Mucosa of rectum (tissue), 2 donors: Measurements from ENCODE around the gene COL4A2.

ENCODE experiments used
- H3K27ac ChIP-seq, 2 donors: one replicate each; pipeline ENCODE4 v1.7.0; 2013; ENCODE audit warnings: inconsistent platforms in 2 of 2, low read depth in 2 of 2, low read length in 2 of 2
- H3K27me3 ChIP-seq, 2 donors: one replicate each; pipeline ENCODE4 v1.7.0; 2013; ENCODE audit warnings: low read length in 2 of 2; ENCODE audit not compliant: control insufficient read depth in 2 of 2, insufficient read depth in 2 of 2
- H3K36me3 ChIP-seq, 2 donors: one replicate each; pipeline ENCODE4 v1.7.0; 2013; ENCODE audit warnings: low read length in 2 of 2; ENCODE audit not compliant: control insufficient read depth in 2 of 2, insufficient read depth in 2 of 2
- H3K4me1 ChIP-seq, 2 donors: one replicate each; pipeline ENCODE4 v1.7.0; 2013; ENCODE audit warnings: low read length in 2 of 2, mild to moderate bottlenecking in 1 of 2; ENCODE audit not compliant: control insufficient read depth in 2 of 2, insufficient read depth in 2 of 2
- H3K4me3 ChIP-seq, 2 donors: one replicate each; pipeline ENCODE4 v1.7.0; 2013; ENCODE audit warnings: low read length in 2 of 2
- H3K9ac ChIP-seq, 2 donors: one replicate each; pipeline ENCODE4 v1.7.0; 2013; ENCODE audit warnings: low read length in 2 of 2, low read depth in 1 of 2, mild to moderate bottlenecking in 1 of 2
- H3K9me3 ChIP-seq, 2 donors: one replicate each; pipeline ENCODE4 v1.7.0; 2013; ENCODE audit warnings: low read length in 2 of 2; ENCODE audit not compliant: control insufficient read depth in 2 of 2
- donor health status: healthy.
- donor health status: Normal muscosa, but diverticular disease.

The COL4A2 gene

DNA sequence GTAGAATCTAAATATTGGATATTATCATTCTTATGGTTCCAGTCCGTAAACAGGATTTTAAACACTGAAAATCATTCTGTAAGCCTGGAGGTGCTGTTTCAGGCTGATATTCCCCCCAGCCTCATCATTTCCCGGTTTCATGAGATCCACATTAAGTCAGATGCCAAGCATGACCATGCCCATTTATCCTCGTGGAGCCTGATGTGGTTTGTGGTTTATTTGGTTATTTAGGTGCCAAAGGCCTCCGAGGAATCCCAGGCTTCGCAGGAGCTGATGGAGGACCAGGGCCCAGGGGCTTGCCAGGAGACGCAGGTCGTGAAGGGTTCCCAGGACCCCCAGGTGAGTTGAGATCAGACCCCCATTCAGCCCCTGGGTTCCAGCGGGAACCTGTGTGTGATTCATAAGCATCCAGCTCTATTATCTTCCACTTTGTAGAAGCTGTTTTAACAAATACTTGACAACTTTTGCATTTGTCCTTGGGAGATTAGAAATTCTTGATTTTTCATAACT is 162.0 kb downstream of the COL4A2 start:
- H3K9me3 ChIP-seq = no peaks in the 10 kb centered on the region
- H3K36me3 ChIP-seq = no peaks in the 10 kb centered on the region
- H3K4me1 ChIP-seq = peaks cover 0 to 3% of the 10 kb centered on the region in 2 donors
- H3K27ac ChIP-seq = no peak overlapping the region
- no peak overlapping the region for H3K4me3 ChIP-seq
- H3K9ac ChIP-seq = no peak overlapping the region
- no peaks in the 10 kb centered on the region for H3K27me3 ChIP-seq

- Histone ChIP-seq H3K27me3 (no peaks in the 10 kb centered on the region), H3K9me3 (no peaks in the 10 kb centered on the region), H3K4me3 (no peak overlapping the region), H3K9ac (no peak overlapping the region), H3K36me3 (peaks cover under 1 to 3% of the 10 kb centered on the region in 2 donors), H3K4me1 (peaks cover 0 to 3% of the 10 kb centered on the region in 2 donors), H3K27ac (no peak overlapping the region)
These were observed 162.5 kb downstream of the COL4A2 start for GRCh38 chr13:110469597-110469996.

DNA sequence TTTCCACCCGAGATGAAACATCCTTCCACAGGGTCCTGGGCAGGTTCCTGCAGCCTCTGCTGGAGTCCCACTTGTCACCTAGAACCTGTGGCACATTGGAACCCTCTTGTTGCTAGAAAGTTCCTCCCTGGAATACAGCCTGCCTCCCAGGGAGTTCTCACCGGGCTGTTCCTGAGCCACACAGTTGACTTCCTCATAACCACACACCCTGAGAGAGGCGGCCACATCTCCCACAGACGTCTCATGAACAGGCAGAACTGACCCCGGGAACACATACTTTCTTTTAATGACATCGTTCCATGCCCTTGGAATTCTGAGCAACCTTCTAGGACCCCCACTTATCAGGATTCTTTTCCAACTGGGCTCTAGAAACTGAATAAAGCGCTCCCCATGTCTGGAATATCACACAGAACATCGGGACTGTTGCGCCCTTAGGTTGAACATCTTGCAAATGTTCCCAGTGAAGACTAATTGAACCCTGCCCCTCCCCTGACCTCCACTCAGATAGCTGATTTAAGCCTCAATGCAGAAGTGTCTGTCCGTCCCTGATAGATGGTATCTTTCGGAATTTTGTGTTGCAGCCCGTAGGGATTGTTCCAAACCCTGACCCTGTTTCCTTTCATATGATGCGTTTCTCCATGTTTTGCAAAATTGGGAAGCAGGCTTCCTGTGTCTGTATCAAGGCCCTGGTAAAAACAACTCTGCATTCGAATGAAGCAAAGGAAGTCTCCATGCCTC is 163.4 kb downstream of the COL4A2 start:
- no peaks in the 10 kb centered on the region for H3K9me3 ChIP-seq
- no peak overlapping the region for H3K4me3 ChIP-seq
- H3K27me3 ChIP-seq = no peaks in the 10 kb centered on the region
- no peak overlapping the region for H3K27ac ChIP-seq
- H3K36me3 ChIP-seq = peaks cover 3% of the 10 kb centered on the region in 2 donors
- H3K4me1 ChIP-seq = peaks cover 0 to 3% of the 10 kb centered on the region in 2 donors
- no peak overlapping the region for H3K9ac ChIP-seq

DNA sequence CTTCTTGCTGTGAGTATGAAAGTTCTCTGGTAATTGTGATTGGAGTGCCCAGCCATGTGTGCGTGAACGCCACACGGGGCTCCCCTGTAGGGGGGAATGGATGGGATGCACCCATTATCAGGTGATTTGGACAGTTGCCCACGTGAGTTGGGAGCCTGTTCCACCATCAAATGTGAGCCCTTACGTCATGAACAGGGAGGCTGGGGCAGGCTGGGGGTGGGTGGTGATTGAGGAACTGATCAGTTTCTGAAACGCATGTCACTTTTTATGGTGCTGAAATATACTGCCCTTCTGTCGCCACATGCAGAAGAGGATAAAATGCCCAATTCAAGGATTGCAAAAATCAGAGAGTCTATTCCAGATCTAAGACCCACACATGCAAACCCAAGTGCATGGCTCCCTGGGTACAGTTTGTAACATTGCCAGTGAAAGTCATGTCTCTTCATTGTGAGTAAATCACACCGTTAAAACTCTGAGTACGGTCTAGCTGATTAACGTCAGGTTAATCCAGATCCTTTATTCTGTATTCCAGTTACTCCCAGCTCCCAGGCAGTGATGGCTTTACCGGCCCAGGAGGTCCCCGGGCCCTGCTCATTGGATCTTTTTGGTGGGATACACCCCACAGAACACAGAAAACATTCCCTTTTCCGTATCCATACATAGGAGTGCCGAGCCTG is 164.2 kb downstream of the COL4A2 start:
- Histone ChIP-seq H3K36me3 (peaks cover 3% of the 10 kb centered on the region in 2 donors), H3K27me3 (no peaks in the 10 kb centered on the region), H3K27ac (no peak overlapping the region), H3K4me3 (no peak overlapping the region), H3K9me3 (no peaks in the 10 kb centered on the region), H3K9ac (no peak overlapping the region), H3K4me1 (peaks cover 0 to 3% of the 10 kb centered on the region in 2 donors)

- H3K9me3 ChIP-seq = no peaks in the 10 kb centered on the region
- no peaks in the 10 kb centered on the region for H3K27me3 ChIP-seq
- H3K9ac ChIP-seq = no peak overlapping the region
- peaks cover 0 to 3% of the 10 kb centered on the region in 2 donors for H3K4me1 ChIP-seq
- no peak overlapping the region for H3K27ac ChIP-seq
- H3K4me3 ChIP-seq = no peak overlapping the region
- peaks cover 3% of the 10 kb centered on the region in 2 donors for H3K36me3 ChIP-seq
These were observed 164.7 kb downstream of the COL4A2 start for GRCh38 chr13:110471833-110472162.

- no peak overlapping the region for H3K4me3 ChIP-seq
- peaks cover 3% of the 10 kb centered on the region in 2 donors for H3K36me3 ChIP-seq
- no peak overlapping the region for H3K27ac ChIP-seq
- no peaks in the 10 kb centered on the region for H3K27me3 ChIP-seq
- peaks cover 0 to 3% of the 10 kb centered on the region in 2 donors for H3K4me1 ChIP-seq
- no peaks in the 10 kb centered on the region for H3K9me3 ChIP-seq
- no peak overlapping the region for H3K9ac ChIP-seq
These were observed 165.9 kb downstream of the COL4A2 start for GRCh38 chr13:110472904-110473563.

GRCh38 chr13:110474713-110475112 is 167.6 kb downstream of the COL4A2 start:
- peaks cover 3% of the 10 kb centered on the region in 2 donors for H3K36me3 ChIP-seq
- no peak overlapping the region for H3K4me3 ChIP-seq

GRCh38 chr13:110475117-110475516 is 168.0 kb downstream of the COL4A2 start:
- Histone ChIP-seq H3K9ac (no peak overlapping the region), H3K9me3 (no peaks in the 10 kb centered on the region), H3K27me3 (no peaks in the 10 kb centered on the region), H3K4me1 (peaks cover 0 to 3% of the 10 kb centered on the region in 2 donors), H3K36me3 (peaks cover 3% of the 10 kb centered on the region in 2 donors), H3K4me3 (no peak overlapping the region), H3K27ac (no peak overlapping the region)

More at GRCh38 chr13:110474713-110475112, 167.6 kb downstream of the COL4A2 start:
- Histone ChIP-seq H3K27ac (no peak overlapping the region), H3K27me3 (no peaks in the 10 kb centered on the region), H3K9me3 (no peaks in the 10 kb centered on the region), H3K9ac (no peak overlapping the region), H3K4me1 (peaks cover 0 to 3% of the 10 kb centered on the region in 2 donors)

- no peak overlapping the region for H3K9ac ChIP-seq
- peaks cover 3% of the 10 kb centered on the region in 2 donors for H3K36me3 ChIP-seq
- no peak overlapping the region for H3K27ac ChIP-seq
- H3K4me3 ChIP-seq = no peak overlapping the region
- H3K9me3 ChIP-seq = no peaks in the 10 kb centered on the region
- no peaks in the 10 kb centered on the region for H3K27me3 ChIP-seq
- H3K4me1 ChIP-seq = peaks cover 0 to 3% of the 10 kb centered on the region in 2 donors
These were observed 168.6 kb downstream of the COL4A2 start for GRCh38 chr13:110475550-110476219.
